CD14-positive monocyte (primary cell): ENCODE data around the gene GTF3A. TPM values are rescaled to one million over a fixed set of nuclear protein-coding genes. Genes with fewer than 3 reads are reported as not detected.

ENCODE experiments used
- DNase-seq, 3 donors: peaks; one replicate each; pipeline ENCODE4 v3.0.0-alpha.2; 2011 to 2022
- H2AFZ ChIP-seq: 2 replicates; pipeline ENCODE4 v1.6.0; 2012; ENCODE audit warnings: mild to moderate bottlenecking, low read depth, low read length, inconsistent platforms; ENCODE audit not compliant: insufficient read depth, poor library complexity, severe bottlenecking
- H3K27ac ChIP-seq, 2 donors: 1 replicate in 1 of 2; 2 replicates in 1 of 2; pipeline ENCODE4 v1.5.1; 2012 to 2013; ENCODE audit warnings: low read length in 2 of 2, control low read depth in 1 of 2, inconsistent platforms in 1 of 2, low read depth in 1 of 2, mild to moderate bottlenecking in 1 of 2
- H3K27me3 ChIP-seq, 2 donors: one replicate each; pipeline versions ENCODE4 v1.6.0 to v1.6.1; 2011 to 2013; ENCODE audit warnings: low read length in 2 of 2; ENCODE audit not compliant: control insufficient read depth in 2 of 2, insufficient read depth in 2 of 2
- H3K36me3 ChIP-seq, 2 donors: replicated peaks in 1 of 2; 1 replicate in 1 of 2; 2 replicates in 1 of 2; pipeline versions ENCODE4 v1.5.1 to v1.6.1; 2012 to 2013; ENCODE audit warnings: low read length in 2 of 2, control low read depth in 1 of 2, inconsistent platforms in 1 of 2, mild to moderate bottlenecking in 1 of 2; ENCODE audit not compliant: insufficient read depth in 2 of 2, control insufficient read depth in 1 of 2
- H3K4me1 ChIP-seq, 2 donors: 1 replicate in 1 of 2; 2 replicates in 1 of 2; pipeline versions ENCODE4 v1.5.1 to v1.6.1; 2012 to 2013; ENCODE audit warnings: low read length in 2 of 2, control low read depth in 1 of 2, inconsistent platforms in 1 of 2, mild to moderate bottlenecking in 1 of 2, moderate library complexity in 1 of 2; ENCODE audit not compliant: insufficient read depth in 2 of 2, control insufficient read depth in 1 of 2
- H3K4me2 ChIP-seq: replicated peaks from 2 replicates; pipeline ENCODE3; 2012; ENCODE audit warnings: low read length, moderate library complexity, mild to moderate bottlenecking; ENCODE audit not compliant: poor library complexity, severe bottlenecking; ENCODE audit errors: extremely low read depth
- H3K4me3 ChIP-seq, 3 experiments: fragments of 200-600 bp in 1 of 3; sonication (generic) in 1 of 3; replicated peaks in 1 of 3; 1 replicate in 2 of 3; 2 replicates in 1 of 3; pipeline ENCODE4 v1.5.1; 2011 to 2013; ENCODE audit warnings: low read length in 3 of 3, mild to moderate bottlenecking in 3 of 3, control low read depth in 2 of 3, low read depth in 2 of 3, inconsistent platforms in 1 of 3, moderate library complexity in 1 of 3
- H3K79me2 ChIP-seq: 2 replicates; pipeline ENCODE4 v1.6.0; 2012; ENCODE audit warnings: mild to moderate bottlenecking, control low read depth, inconsistent platforms, low read length, moderate library complexity; ENCODE audit not compliant: insufficient read depth
- H3K9ac ChIP-seq: 2 replicates; pipeline ENCODE4 v1.6.0; 2017; ENCODE audit warnings: low read length, mild to moderate bottlenecking; ENCODE audit not compliant: insufficient read depth, poor library complexity, severe bottlenecking
- H3K9me3 ChIP-seq, 2 donors: replicated peaks in 1 of 2; 1 replicate in 1 of 2; 2 replicates in 1 of 2; pipeline versions ENCODE4 v1.5.1 to v1.6.1; 2012 to 2013; ENCODE audit warnings: low read length in 2 of 2, control low read depth in 1 of 2; ENCODE audit not compliant: control insufficient read depth in 1 of 2, insufficient read depth in 1 of 2
- H4K20me1 ChIP-seq: 2 replicates; pipeline ENCODE4 v1.6.0; 2012; ENCODE audit warnings: mild to moderate bottlenecking, low read length, control low read depth, moderate library complexity; ENCODE audit not compliant: insufficient read depth
- H3K27ac Mint-ChIP-seq, 7 donors: one replicate each; pipeline ENCODE4 v1.8.0; 2020; ENCODE audit warnings: mild to moderate bottlenecking in 7 of 7, mixed read lengths in 7 of 7, moderate library complexity in 6 of 7, inconsistent platforms in 2 of 7
- H3K27me3 Mint-ChIP-seq, 3 donors: one replicate each; pipeline ENCODE4 v1.8.0; 2021 to 2022; ENCODE audit warnings: low read depth in 3 of 3, mild to moderate bottlenecking in 3 of 3, mixed read lengths in 3 of 3, moderate library complexity in 3 of 3, inconsistent platforms in 1 of 3
- H3K36me3 Mint-ChIP-seq, 2 donors: one replicate each; pipeline ENCODE4 v1.8.0; 2020; ENCODE audit warnings: mixed read lengths in 2 of 2, inconsistent platforms in 1 of 2, mild to moderate bottlenecking in 1 of 2
- H3K4me1 Mint-ChIP-seq: one replicate; pipeline ENCODE4 v1.8.0; 2020; ENCODE audit warnings: mild to moderate bottlenecking, mixed read lengths
- H3K4me3 Mint-ChIP-seq, 2 donors: one replicate each; pipeline ENCODE4 v1.8.0; 2020; ENCODE audit warnings: mild to moderate bottlenecking in 2 of 2, mixed read lengths in 2 of 2, moderate library complexity in 1 of 2
- H3K9me3 Mint-ChIP-seq, 7 donors: one replicate each; pipeline ENCODE4 v1.8.0; 2020 to 2022; ENCODE audit warnings: mixed read lengths in 7 of 7, mild to moderate bottlenecking in 6 of 7, moderate library complexity in 6 of 7, inconsistent platforms in 2 of 7
- WGBS: methylation state at CpG from one replicate; pipeline ENCODE4 v1.1.5; 2013; ENCODE audit warnings: missing lambda C conversion rate; ENCODE audit not compliant: insufficient coverage; 5-methylcytosine and 5-hydroxymethylcytosine counted together
- intact Hi-C, 2 donors: fragments of 100-400 bp; cut with micrococcal nuclease; formaldehyde crosslinking; loops; one replicate each; pipeline versions ENCODE4 v1.15.0 to v1.15.1; 2023
- polyA plus RNA-seq, 3 donors: library from polyadenylated mRNA; depleted of rRNA in 1 of 3; unstranded in 2 of 3; stranded (reverse) in 1 of 3; fragments of 300-500 nt in 2 of 3; fragments of >200 nt in 1 of 3; fragmentation: Illumina TruSeq in 2 of 3; gene quantifications; 1 replicate in 2 of 3; 2 replicates in 1 of 3; pipeline ENCODE4 v1.2.3, GENCODE V29; 2012 to 2021
- TF ChIP-seq, protein P1 (sequence below): fragments of 200-600 bp; IDR thresholded peaks from one replicate; pipeline ENCODE4 v1.8.0; 2022; ENCODE audit warnings: antibody characterized with exemption, mild to moderate bottlenecking

GTF3A gene
- polyA plus RNA-seq, 3 donors, result 88.8 to 259 (median 179) TPM

DNA sequence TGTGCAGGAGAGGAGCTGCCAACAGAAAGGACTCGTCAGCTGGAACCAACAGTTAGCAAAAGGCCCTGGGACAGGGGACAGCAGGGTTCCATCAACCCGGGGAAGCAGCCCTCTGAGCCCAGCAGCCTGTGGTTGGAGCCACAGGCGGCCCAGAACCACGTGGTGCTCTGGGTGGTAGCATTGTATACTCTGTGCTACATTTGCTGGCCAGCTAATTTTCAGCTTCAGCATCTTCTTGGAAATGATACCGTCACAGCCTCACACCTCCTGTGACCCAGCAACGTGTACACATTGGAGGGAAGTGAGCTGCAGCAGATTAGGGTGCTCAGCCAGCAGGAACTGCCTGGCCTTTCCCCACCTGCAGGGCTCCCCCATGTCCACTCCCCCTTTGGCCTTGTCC, 39.1 kb downstream of the GTF3A start:
- Histone ChIP-seq H3K36me3 (no peaks in the 10 kb centered on the region), H3K27me3 (no peaks in the 10 kb centered on the region), H3K9me3 (no peaks in the 10 kb centered on the region), H3K4me2 (no peak overlapping the region), H4K20me1 (no peaks in the 10 kb centered on the region), H3K9ac (no peak overlapping the region), H3K79me2 (no peaks in the 10 kb centered on the region), H2AFZ (no peak overlapping the region), H3K4me1 (no peaks in the 10 kb centered on the region), H3K4me3 (no peak overlapping the region), H3K27ac (no peak overlapping the region)
- peaks cover 2% of the 10 kb centered on the region for H3K4me1 Mint-ChIP-seq
- intact Hi-C loops, result no loop called here
- no peak overlapping the region for H3K4me3 Mint-ChIP-seq
- no peaks in the 10 kb centered on the region for H3K36me3 Mint-ChIP-seq
- DNase-seq, result no peak
- peaks cover 0 to 2% (median 0%) of the 10 kb centered on the region in 7 donors for H3K9me3 Mint-ChIP-seq
- H3K27me3 Mint-ChIP-seq, result peaks cover 0 to 4% (median 2%) of the 10 kb centered on the region in 3 donors
- WGBS, result 96% methylated on average over 3 of the region's 6 CpGs
- H3K27ac Mint-ChIP-seq, result no peak overlapping the region
- TF ChIP-seq, protein P1, sequence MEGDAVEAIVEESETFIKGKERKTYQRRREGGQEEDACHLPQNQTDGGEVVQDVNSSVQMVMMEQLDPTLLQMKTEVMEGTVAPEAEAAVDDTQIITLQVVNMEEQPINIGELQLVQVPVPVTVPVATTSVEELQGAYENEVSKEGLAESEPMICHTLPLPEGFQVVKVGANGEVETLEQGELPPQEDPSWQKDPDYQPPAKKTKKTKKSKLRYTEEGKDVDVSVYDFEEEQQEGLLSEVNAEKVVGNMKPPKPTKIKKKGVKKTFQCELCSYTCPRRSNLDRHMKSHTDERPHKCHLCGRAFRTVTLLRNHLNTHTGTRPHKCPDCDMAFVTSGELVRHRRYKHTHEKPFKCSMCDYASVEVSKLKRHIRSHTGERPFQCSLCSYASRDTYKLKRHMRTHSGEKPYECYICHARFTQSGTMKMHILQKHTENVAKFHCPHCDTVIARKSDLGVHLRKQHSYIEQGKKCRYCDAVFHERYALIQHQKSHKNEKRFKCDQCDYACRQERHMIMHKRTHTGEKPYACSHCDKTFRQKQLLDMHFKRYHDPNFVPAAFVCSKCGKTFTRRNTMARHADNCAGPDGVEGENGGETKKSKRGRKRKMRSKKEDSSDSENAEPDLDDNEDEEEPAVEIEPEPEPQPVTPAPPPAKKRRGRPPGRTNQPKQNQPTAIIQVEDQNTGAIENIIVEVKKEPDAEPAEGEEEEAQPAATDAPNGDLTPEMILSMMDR, result no peak

GRCh38 chr13:27465611-27466010, 41.2 kb downstream of the GTF3A start:
- Histone ChIP-seq H3K27me3 (no peaks in the 10 kb centered on the region), H3K4me3 (no peak overlapping the region), H2AFZ (no peak overlapping the region), H3K27ac (no peak overlapping the region), H3K36me3 (no peaks in the 10 kb centered on the region), H3K4me2 (no peak overlapping the region), H3K79me2 (no peaks in the 10 kb centered on the region), H4K20me1 (no peaks in the 10 kb centered on the region), H3K9ac (no peak overlapping the region), H3K4me1 (no peaks in the 10 kb centered on the region), H3K9me3 (no peaks in the 10 kb centered on the region)
- TF ChIP-seq, protein P1, result no peak
- intact Hi-C loops, result no loop called here
- H3K27ac Mint-ChIP-seq, result peak overlapping the region in 1 of 7 donors; percentile 41
- DNase-seq, result no peak
- H3K9me3 Mint-ChIP-seq, result peaks cover 0 to 2% (median 0%) of the 10 kb centered on the region in 7 donors
- WGBS, result 70% methylated on average over 3 of the region's 5 CpGs
- peaks cover 0 to 5% (median 2%) of the 10 kb centered on the region in 3 donors for H3K27me3 Mint-ChIP-seq
- H3K4me3 Mint-ChIP-seq, result no peak overlapping the region
- H3K36me3 Mint-ChIP-seq, result no peaks in the 10 kb centered on the region
- H3K4me1 Mint-ChIP-seq, result peaks cover 2% of the 10 kb centered on the region
